COR-L47 (cell line): ENCODE results near the gene POU2AF1.
A peak's percentile ranks its signal among the peaks of the same experiment; 100 is the strongest.
"Not testable (repeated sequence)": the region's sequence is repeated elsewhere in the genome, so short reads cannot be mapped to it uniquely, and the experiment has no call there.

Source experiments
- DNase-seq: peaks from one replicate; lab custom pipeline; 2025; lab: John Stamatoyannopoulos, UW

The POU2AF1 gene

GRCh38 chr11:111408789-111409727 lies 30.0 kb upstream of the POU2AF1 start:
- no peak for DNase-seq

DNA sequence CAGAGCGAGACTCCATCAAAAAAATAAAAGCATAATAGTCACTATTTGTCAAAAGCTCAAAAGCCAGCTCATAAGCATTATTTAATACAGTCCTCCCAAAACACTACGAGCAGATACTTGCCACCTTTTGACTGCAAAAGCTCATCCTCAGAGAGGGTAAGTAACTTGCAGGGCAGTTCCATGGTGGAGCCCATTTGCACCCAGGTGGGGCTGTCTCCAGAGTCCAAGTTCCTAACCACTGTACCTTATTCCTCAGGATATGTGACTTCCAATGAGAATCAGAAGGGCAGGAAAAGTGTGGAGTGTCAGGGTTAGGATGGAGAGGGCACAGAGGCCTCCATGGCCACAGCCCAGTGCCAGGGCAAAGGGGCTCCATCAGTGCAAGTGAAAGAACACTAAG lies 28.6 kb upstream of the POU2AF1 start:
- no peak for DNase-seq

DNA sequence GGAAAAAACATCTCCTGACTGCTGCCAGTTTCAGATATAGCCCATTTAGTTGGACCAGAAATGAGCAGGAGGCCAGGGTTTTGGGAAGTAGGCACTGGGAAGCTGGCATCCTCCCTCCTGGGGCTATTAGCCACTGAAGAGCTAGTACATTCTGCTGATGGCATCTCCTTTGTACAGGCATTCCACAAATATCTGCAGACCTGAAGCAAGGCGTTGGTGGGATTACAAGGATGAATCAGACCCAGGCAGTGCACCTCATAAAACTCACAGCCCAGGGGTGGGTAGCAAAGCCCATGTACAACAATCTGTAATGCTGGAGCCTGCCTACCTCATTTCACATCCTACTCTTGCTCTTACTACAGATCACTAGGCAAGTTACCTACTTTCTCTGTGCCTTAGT lies 27.5 kb upstream of the POU2AF1 start:
- no peak for DNase-seq

DNA sequence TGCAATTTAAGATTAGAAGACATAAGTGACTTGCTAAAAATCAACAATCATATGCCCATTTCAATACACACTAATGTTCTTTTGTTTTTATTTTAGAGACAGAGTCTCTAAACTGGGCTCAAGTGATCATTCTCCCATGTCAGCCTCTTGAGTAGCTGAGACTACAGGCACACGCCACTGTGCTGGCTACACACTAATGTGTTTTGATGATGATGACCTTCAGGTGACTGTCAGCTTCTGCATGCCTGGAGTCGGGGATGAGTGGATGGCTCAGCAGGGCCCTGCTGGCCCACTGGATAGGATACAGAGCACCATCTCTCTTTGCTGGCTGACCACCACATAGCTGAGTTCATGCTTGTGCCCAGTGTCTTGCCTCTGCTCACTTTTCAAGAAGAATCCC lies 27.0 kb upstream of the POU2AF1 start:
- no peak for DNase-seq

DNA sequence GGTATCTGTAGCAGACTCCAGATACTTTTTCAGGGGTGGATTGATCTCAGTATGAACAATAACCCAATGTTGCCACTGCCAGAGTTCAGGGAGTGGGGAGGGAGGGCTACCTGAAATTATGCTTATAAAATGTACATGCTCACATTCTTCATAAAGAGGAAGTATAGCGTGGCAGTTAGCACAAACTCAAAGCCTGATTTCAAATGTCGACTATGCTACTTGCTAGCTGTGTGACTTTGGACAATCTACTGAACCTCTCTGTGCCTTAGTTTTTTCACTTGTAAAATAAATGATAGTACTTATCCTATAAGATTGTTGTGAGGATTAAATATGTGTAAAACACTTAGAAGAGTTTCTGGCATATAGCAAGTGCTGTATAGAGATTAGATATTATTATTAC lies 26.5 kb upstream of the POU2AF1 start:
- DNase-seq: no peak

- peak; percentile 62 for DNase-seq
Observed at GRCh38 chr11:111403051-111403726, 24.1 kb upstream of the POU2AF1 start.

DNA sequence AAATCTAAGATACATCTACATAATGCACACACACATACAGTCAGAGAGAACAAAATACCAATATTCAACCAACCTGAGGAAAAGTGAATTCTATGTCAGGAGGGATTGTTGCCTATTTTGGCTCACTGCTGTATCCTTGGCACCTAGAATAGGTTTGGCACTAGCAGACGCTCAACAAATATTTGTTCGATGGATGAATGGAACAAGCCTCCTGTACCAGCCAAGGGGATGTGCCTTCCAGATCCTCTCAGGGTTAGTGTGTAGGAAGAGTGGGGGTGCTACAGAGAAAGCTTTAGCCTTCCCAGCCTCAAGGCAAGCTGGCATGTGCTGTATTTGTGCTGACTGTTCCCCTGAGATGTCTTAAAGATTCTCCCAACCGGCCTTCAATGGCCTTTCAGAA lies 23.3 kb upstream of the POU2AF1 start:
- peak; percentile 65 for DNase-seq

DNA sequence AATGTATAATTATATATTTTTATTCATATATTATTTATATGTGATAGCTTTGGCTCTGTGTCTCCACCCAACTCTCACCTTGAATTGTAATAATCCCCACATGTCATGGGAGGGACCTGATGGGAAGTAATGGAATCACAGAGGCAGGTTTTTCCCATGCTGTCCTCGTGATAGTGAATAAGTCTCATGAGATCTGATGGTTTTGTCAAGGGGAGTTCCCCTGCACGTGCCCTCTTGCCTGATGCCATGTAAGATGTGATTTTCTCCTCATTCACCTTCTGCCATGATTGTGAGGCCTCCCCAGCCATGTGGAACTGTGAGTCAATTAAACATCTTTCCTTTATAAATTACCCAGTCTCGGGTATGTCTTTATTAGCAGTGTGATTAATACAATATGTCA lies 22.9 kb upstream of the POU2AF1 start:
- DNase-seq: not testable (repeated sequence)

- no peak for DNase-seq
Observed at GRCh38 chr11:111400595-111400994, 21.5 kb upstream of the POU2AF1 start.

GRCh38 chr11:111399187-111400031 lies 20.3 kb upstream of the POU2AF1 start:
- DNase-seq: no peak

- no peak for DNase-seq
Observed at GRCh38 chr11:111397034-111397433, 18.0 kb upstream of the POU2AF1 start.

DNA sequence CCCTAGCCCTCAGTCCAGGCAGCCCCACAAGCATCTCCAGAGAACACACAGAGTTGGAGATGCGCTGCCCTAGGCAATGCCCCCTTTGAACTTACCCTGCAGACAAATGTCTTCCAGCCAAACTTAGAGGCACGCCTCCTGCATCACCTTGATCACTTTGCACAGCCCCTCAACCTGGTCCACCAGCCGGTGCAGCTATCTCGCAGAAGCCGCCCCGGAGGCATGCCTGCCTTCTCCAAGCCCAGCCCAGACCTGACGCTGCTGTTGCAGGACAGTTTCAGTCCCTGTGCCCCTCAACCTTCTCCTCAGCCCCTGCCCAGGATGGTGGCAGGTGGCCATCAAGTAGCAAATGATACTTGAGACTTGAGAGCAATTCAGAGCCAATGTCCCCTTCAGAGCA lies 16.7 kb upstream of the POU2AF1 start:
- DNase-seq: no peak

- DNase-seq: no peak
Observed at GRCh38 chr11:111395081-111395480, 16.0 kb upstream of the POU2AF1 start.

DNA sequence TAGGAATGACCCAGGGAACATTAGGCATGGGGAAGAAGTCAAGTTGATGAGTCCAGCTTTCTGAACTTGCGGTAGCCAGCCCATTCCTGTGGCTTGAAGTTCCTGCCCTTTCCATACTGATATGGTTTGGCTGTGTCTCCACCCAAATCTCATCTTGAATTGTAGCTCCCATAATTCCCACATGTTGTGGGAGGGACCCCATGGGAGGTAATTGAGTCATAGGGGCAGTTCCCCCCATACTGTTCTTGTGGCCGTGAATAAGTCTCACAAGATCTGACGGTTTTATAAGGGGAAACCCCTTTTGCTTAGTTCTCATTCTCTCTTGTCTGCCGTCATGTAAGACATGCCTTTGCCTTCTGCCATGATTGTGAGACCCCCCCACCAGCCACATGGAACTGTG lies 15.1 kb upstream of the POU2AF1 start:
- DNase-seq: not testable (repeated sequence)

- DNase-seq: no peak
Observed at GRCh38 chr11:111393585-111393984, 14.5 kb upstream of the POU2AF1 start.

GRCh38 chr11:111393096-111393495 lies 14.0 kb upstream of the POU2AF1 start:
- no peak for DNase-seq

DNA sequence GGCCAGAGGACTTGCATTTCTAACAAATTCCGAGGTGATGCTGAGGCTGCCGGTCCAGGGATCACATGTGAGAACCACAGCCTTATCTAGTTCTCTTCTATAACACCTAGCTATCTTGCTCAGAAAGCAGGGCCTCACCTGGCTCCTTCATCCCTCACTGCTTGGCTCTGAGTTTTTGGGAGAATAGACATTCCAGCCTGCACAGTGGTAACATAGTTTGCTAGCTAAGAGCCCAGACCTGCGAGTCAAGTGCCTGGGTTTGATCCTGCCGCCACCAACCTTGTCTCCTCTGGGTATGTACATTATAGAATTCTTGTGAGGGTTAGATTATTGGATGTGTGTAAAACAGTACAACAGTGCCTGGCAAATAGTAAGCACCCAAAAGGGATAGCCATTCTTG lies 13.5 kb upstream of the POU2AF1 start:
- DNase-seq: no peak

DNA sequence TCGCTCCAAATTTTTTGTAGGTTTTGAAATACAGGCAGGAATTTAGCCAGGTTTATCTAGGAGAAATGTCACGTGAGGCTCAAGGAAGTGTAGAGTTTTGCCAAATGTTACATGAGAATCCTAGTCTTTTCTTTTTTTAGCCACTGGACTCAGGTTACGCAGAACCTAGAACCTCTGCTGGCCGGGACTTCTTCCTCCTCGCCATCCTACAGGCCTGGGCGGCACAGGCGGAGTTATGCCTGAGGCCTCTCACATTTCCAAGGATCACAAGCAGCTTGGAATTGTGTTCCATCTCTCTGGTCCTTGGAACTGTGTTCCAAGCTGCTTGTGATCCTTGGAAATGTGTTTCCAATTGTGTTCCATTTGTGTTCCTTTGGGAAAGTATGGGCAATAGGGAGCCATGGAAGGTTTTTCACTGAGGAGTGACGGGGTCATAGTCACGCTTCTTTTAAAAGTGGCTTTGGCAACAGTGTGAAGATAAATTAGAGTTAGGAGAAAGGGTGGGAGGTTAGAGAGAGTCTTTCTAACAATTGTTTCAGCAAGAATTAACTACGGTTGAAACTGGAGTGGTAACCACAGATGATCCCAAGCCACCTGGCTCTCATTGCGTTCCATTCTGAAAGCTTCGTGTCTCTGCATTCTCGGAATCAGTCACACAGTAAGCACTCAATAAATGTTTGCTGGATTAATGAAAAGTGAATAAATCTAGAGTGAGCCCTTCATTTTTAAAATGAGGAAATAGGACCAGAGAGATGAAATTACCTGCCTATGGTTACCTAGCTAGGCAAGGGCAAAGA lies 12.5 kb upstream of the POU2AF1 start:
- DNase-seq: no peak

- no peak for DNase-seq
Observed at GRCh38 chr11:111388842-111389241, 9.8 kb upstream of the POU2AF1 start.

DNA sequence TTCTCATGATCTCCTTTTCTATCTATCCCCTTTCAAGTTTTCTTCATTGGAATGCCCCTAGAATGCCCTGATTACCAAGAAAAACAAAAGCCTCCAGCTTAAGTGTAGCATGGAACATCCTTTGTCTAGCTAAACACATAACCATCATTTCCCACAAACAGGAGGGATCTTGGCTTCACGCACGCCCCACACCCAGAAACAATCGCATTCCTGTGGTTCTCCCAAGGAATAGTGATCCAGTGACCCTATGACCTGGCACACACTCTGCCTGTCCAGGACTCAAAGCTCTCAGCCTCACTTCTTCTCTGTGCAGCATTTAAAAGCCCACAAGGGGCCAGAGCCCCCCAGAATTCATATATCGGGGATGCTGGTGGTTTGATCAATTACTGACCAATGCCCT lies 9.3 kb upstream of the POU2AF1 start:
- no peak for DNase-seq

- DNase-seq: peak; percentile 87
Observed at GRCh38 chr11:111387363-111387762, 8.3 kb upstream of the POU2AF1 start.
